ENCODE data around the gene EPHX1. TPM values are rescaled to one million over a fixed set of nuclear protein-coding genes. Genes with fewer than 3 reads are reported as not detected.

EPHX1 gene
- total RNA-seq, 1 donor from 2014 or later, result 41.5 TPM

DNA sequence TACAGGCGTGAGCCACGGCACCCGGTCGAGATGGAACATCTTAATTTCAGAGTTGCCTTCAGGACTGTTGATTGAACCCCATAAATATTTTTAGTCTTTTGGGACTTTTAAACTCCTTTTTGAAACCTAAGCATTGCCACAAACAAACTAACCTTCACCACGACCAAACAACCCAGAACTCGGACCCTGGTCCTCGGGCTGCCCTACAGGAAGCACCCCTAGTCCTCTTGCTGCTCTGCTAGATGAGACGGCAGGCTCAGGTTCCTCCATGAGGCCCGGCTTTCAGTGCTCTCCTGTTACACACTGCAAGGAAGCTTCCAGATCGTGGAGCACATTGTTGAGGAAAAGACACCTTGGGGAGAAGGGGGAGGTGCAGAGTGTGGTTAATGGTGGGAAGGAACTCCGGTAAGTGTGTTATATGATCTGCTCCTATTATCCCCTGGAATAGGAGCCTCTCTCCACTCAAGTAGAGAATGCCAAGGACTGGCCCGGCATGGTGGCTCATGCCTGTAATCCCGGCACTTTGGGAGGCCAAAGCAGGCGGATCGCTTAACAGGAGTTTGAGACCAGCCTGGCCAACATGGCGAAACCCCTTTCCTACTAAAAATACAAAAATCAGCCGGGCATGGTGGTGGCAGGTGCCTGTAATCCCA, 5.7 kb downstream of the EPHX1 start:
- DNase-seq (ENCODE audit: low spot score, unreplicated experiment), result no peak
- TF ChIP-seq, protein P1, sequence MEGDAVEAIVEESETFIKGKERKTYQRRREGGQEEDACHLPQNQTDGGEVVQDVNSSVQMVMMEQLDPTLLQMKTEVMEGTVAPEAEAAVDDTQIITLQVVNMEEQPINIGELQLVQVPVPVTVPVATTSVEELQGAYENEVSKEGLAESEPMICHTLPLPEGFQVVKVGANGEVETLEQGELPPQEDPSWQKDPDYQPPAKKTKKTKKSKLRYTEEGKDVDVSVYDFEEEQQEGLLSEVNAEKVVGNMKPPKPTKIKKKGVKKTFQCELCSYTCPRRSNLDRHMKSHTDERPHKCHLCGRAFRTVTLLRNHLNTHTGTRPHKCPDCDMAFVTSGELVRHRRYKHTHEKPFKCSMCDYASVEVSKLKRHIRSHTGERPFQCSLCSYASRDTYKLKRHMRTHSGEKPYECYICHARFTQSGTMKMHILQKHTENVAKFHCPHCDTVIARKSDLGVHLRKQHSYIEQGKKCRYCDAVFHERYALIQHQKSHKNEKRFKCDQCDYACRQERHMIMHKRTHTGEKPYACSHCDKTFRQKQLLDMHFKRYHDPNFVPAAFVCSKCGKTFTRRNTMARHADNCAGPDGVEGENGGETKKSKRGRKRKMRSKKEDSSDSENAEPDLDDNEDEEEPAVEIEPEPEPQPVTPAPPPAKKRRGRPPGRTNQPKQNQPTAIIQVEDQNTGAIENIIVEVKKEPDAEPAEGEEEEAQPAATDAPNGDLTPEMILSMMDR (IDR thresholded peaks at IDR 0.05; ENCODE audit: unreplicated experiment), result no peak
- Mint-ChIP-seq H3K9me3 (ENCODE audit: low read depth) (no peaks in the 10 kb centered on the region), H3K27me3 (no peaks in the 10 kb centered on the region), H3K36me3 (ENCODE audit: insufficient read depth) (peaks cover 3% of the 10 kb centered on the region), H3K4me1 (ENCODE audit: low read depth) (peaks cover 40% of the 10 kb centered on the region), H3K27ac (no peak overlapping the region), H3K4me3 (ENCODE audit: low read depth) (no peak overlapping the region)

DNA sequence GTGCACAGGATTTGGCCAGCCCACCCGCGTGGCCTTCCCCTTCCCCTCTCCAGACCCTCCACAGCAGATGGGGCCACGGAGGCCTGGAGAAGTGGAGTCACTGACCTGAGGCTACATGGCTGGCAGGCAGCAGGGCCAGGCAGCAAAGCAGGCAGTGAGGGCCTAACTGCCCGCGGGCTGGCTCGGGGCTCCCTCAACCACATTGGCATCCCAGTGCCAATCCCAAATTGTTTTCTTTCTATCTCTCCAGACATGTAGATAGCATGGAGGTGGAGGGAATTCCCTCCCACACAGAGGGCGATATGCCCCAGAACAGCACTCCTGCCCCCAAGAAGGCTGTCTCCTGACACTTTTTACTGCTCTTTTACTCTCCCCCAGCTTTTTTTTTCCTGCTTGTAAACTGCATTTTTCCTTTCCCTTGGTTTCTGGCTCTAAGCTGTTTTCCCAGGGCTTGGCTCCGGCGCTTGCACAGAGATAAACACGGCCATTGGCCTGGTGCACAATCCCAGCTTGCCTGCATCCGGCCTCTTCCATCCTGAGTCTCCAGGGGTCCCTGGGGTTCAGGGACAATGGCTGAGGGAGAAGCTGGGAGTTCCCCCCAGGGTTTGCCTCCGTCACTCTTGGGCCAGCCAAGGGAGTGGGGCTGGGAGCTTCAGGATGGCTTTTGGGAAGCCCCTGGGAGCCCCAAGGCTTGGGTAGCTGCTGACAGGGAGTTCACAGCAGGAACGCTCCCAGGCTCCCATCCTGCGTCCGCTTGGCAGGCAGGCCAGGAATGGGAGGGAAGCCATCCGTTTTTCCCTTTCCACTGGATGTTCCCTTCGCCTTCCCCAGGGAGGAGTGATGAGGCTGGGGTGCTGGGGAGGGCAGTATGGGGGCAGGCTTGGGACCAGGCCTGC, 7.0 kb downstream of the EPHX1 start:
- Mint-ChIP-seq H3K9me3 (ENCODE audit: low read depth) (no peaks in the 10 kb centered on the region), H3K36me3 (ENCODE audit: insufficient read depth) (peaks cover 4% of the 10 kb centered on the region), H3K4me3 (ENCODE audit: low read depth) (no peak overlapping the region), H3K27me3 (no peaks in the 10 kb centered on the region), H3K4me1 (ENCODE audit: low read depth) (peaks cover 30% of the 10 kb centered on the region), H3K27ac (peak overlapping the region; percentile 31)
- no peak for DNase-seq (ENCODE audit: low spot score, unreplicated experiment)
- TF ChIP-seq, protein P1 (IDR thresholded peaks at IDR 0.05; ENCODE audit: unreplicated experiment), result no peak

DNA sequence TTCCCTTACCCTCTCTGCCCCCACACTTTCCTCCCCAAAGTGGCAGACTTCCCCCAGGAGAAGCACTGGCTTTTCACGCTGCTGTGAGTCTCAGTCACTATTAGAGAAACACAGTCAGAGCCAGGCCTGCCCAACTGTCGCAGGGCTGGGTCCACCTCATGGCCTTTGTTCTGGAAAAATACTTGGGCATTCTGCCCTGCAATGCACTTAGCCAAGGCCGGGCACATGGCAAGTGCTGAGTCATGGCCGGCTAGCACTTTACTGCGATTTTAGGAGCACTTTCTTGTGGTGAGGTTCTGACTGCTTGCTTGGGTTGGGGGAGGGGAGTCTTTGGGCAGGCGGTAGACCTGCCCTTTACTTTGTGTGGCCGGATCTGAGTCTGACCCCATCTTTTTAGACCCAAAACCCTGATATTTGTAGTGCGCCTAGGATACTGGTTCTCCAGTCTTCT, 7.7 kb downstream of the EPHX1 start:
- peak overlapping the region; percentile 39 for H3K27ac Mint-ChIP-seq
- TF ChIP-seq, protein P1 (IDR thresholded peaks at IDR 0.05; ENCODE audit: unreplicated experiment), result no peak

DNA sequence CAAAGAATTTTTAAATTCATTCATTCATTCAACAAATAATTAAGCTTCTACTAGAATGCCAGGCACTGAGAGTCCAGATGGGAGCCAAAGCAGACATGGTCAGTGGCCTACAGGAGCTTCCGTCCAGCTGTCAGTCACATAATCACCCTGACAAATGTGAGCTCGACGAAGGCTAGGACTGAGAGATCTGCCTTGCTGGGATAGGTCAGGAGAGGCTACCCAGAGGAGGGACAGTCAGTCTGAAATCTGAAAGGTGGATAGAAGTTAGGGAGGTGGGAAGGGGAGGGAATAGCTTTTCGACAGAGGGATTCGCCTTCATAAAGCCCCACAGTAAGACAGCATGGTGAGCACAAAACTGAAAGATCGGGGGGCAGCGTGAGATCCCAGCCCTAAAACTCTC, 8.3 kb downstream of the EPHX1 start:
- Mint-ChIP-seq H3K4me1 (ENCODE audit: low read depth) (peaks cover 26% of the 10 kb centered on the region), H3K27ac (peak overlapping the region; percentile 39), H3K36me3 (ENCODE audit: insufficient read depth) (peaks cover 8% of the 10 kb centered on the region), H3K4me3 (ENCODE audit: low read depth) (no peak overlapping the region), H3K9me3 (ENCODE audit: low read depth) (no peaks in the 10 kb centered on the region), H3K27me3 (no peaks in the 10 kb centered on the region)
- DNase-seq (ENCODE audit: low spot score, unreplicated experiment), result no peak
- TF ChIP-seq, protein P1 (IDR thresholded peaks at IDR 0.05; ENCODE audit: unreplicated experiment), result no peak

More for the DNA sequence above, 7.7 kb downstream of the EPHX1 start:
- Mint-ChIP-seq H3K4me3 (ENCODE audit: low read depth) (no peak overlapping the region), H3K4me1 (ENCODE audit: low read depth) (peaks cover 31% of the 10 kb centered on the region), H3K27me3 (no peaks in the 10 kb centered on the region), H3K9me3 (ENCODE audit: low read depth) (no peaks in the 10 kb centered on the region), H3K36me3 (ENCODE audit: insufficient read depth) (peaks cover 8% of the 10 kb centered on the region)
- no peak for DNase-seq (ENCODE audit: low spot score, unreplicated experiment)

DNA sequence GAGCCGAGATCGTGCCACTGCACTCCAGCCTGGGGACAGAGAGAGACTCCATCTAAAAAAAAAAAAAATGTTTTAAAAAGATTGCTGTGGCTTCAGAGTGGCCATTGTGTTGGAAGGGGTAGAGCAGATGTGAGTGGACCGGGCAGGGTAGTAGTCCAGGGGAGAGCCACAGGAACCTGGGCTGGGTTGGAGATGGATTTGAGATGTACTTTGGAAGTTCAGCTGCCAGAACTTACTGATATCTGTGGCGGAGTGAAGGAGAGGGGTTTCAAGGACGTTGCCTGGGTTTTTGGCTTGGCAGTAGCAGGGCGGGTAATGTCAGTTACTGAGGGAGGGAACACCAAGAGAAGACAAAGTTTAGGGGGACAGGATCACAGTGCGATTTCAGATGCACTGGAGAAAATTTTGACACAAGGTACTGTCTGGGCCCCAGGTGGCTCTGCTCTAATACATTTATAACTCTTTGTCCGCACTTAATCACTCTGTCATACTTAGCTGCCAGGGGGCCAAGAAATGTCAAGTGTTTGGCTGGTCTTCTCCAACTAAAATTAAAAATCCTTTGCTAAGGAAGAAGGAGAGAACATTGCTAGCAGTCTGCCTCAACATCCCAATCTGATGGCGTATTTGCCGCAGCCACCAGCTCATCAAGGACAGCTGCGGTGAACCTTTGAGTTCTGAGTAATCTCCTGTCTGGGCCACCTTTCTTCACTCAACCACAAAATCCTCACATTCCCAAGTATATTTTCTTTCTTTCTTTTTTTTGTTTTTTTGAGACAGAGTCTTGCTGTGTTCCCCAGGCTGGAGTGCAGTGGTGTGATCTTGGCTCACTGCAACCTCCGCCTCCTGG, 9.6 kb downstream of the EPHX1 start:
- Mint-ChIP-seq H3K27ac (peak overlapping the region; percentile 25), H3K27me3 (no peaks in the 10 kb centered on the region), H3K36me3 (ENCODE audit: insufficient read depth) (peaks cover 8% of the 10 kb centered on the region), H3K9me3 (ENCODE audit: low read depth) (no peaks in the 10 kb centered on the region), H3K4me1 (ENCODE audit: low read depth) (peaks cover 25% of the 10 kb centered on the region), H3K4me3 (ENCODE audit: low read depth) (no peak overlapping the region)
- TF ChIP-seq, protein P1 (IDR thresholded peaks at IDR 0.05; ENCODE audit: unreplicated experiment), result no peak
- no peak for DNase-seq (ENCODE audit: low spot score, unreplicated experiment)

All from progenitor cell of endocrine pancreas (in vitro differentiated cells).